D721Med (cell line): ENCODE results near the gene FJX1.

Source experiments
- DNase-seq: peaks from one replicate; pipeline ENCODE4 v3.0.0; 2011; ENCODE audit warnings: low spot score; ENCODE audit not compliant: insufficient read length
- FAIRE-seq: peaks from 2 replicates; lab custom pipeline; 2011; peaks lifted over from hg19 to GRCh38; lab: Jason Lieb, UNC
- TF ChIP-seq, protein P1 (sequence below): IDR thresholded peaks from 2 replicates; pipeline ENCODE4 v1.5.1; 2012; ENCODE audit warnings: mild to moderate bottlenecking, control low read depth; ENCODE audit not compliant: insufficient read depth; ENCODE audit errors: missing control alignments

FJX1 gene

DNA sequence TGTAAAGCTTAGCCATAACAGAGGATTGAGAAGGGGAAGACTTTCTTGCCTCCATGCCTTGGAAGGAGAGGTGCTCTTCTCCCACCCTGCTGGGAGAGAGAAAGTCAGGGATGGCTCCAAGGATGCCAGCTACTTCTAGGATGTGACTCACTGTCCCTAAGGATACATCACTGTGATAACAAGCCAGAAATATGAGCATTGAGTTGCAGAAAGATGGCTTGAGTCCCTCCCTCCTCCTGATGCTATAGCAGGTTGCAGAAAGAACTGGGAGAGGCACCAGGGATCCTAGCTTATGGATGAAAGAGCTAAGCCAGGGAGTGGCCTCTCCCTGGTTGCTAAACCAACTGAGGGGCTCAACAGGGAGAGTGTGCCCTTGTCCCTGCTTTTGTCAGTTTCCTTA is 27.8 kb upstream of the FJX1 start:
- DNase-seq = no peak
- no peak for FAIRE-seq
- TF ChIP-seq, protein P1, sequence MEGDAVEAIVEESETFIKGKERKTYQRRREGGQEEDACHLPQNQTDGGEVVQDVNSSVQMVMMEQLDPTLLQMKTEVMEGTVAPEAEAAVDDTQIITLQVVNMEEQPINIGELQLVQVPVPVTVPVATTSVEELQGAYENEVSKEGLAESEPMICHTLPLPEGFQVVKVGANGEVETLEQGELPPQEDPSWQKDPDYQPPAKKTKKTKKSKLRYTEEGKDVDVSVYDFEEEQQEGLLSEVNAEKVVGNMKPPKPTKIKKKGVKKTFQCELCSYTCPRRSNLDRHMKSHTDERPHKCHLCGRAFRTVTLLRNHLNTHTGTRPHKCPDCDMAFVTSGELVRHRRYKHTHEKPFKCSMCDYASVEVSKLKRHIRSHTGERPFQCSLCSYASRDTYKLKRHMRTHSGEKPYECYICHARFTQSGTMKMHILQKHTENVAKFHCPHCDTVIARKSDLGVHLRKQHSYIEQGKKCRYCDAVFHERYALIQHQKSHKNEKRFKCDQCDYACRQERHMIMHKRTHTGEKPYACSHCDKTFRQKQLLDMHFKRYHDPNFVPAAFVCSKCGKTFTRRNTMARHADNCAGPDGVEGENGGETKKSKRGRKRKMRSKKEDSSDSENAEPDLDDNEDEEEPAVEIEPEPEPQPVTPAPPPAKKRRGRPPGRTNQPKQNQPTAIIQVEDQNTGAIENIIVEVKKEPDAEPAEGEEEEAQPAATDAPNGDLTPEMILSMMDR = no peak

DNA sequence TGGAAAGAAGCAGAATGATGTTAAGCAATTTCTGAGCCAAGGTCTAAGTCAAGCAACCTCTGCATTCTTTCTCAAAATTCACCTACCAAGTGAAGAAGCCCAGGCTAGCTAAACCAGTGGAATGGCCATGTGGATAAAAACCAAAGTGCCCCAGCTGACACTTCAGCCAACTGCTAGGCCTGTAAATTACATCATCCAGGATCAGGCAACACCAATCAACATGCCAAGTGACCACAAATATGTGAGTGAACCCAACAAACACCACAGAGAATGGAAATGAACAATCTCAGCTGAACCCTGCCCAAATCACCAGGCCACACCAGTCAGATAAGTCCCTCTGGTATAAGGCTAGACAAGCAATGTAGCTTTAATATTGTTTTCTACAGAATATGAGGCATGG is 25.1 kb upstream of the FJX1 start:
- DNase-seq = no peak
- TF ChIP-seq, protein P1 = no peak
- no peak for FAIRE-seq

DNA sequence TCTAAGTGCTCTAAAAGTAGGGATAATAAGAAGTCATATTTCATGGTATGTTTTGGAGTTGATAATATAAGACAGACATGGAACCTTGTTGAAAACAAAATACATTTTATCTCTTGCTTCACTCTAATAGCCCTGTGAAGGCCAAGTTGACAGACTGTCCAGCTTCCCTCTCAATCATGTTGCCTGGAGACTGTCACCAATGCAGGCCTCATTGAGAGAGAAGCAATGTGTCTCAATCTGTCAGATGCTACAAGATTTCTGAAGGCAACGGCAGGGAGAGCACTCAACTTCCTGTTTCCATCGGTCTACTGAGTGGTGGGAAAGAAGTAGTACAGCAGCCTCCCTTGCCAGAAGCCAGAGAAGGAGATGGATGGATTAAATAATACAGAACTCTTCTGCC is 23.6 kb upstream of the FJX1 start:
- FAIRE-seq (no peak), DNase-seq (no peak)
- TF ChIP-seq, protein P1 = no peak

DNA sequence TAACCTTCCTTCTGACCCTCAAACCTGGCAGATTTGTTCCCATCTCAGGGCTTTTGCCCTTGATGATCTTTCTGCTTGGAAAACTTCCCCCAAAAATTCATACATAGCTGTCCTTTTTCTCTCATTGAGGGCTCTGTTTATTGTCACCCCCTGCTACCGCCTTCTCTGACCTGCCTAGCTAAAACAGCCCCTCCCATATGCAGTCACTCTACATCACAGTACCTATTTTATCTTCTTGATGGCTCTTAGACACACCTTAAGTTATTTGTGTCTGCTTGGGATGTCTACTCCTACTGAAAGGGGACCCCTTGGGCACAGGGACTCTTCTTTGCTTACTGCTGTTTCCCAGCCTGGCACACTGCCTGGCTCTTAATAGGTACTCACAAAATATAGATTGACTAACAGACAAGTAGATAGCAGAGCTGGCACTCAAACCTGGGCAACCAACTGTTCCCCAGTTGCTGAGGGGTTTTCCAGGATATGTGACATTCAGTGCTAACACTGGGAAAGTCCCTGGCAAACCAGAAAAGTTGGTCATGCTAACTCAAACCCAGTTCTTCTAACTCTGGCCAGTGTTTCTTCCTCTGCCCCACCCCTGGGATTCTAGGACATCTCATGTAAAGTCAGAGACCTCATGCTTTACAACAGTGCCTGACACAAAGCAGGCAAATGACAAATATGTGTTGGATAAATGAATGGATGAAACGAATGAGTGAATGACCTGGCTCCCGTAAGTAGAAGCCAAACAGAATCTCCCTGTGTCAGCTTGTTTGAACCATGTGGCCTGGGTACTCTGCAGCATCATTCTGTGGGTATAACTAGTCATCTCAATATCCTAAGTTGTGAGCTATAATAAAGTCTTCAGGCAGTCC is 19.8 kb upstream of the FJX1 start:
- TF ChIP-seq, protein P1 = no peak

DNA sequence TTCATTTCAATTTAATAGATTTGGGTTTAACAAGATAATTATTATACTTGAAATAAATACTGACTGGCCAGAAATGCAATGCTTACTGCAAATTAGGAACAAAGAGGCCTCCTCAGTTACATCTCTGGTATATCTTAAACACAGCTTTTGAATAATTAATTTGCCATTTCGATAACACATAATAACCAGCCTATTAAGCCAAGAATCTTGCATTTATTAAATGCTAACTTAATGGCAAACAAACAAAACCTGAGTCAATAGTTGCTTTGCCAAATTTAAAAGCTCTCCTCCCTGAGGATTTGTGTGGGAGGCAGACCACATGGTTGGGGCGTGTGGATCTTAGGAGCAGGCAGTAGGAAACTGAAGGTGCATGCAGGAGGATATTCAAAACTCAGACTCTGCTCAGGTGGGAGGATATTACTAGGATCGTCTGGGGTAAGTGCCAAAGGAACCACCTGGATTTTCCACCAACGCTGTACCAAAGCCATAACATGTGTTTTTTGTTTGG is 17.9 kb upstream of the FJX1 start:
- no peak for DNase-seq
- TF ChIP-seq, protein P1 = no peak
- no peak for FAIRE-seq

More for the DNA sequence above, 19.8 kb upstream of the FJX1 start:
- FAIRE-seq (no peak), DNase-seq (no peak)

DNA sequence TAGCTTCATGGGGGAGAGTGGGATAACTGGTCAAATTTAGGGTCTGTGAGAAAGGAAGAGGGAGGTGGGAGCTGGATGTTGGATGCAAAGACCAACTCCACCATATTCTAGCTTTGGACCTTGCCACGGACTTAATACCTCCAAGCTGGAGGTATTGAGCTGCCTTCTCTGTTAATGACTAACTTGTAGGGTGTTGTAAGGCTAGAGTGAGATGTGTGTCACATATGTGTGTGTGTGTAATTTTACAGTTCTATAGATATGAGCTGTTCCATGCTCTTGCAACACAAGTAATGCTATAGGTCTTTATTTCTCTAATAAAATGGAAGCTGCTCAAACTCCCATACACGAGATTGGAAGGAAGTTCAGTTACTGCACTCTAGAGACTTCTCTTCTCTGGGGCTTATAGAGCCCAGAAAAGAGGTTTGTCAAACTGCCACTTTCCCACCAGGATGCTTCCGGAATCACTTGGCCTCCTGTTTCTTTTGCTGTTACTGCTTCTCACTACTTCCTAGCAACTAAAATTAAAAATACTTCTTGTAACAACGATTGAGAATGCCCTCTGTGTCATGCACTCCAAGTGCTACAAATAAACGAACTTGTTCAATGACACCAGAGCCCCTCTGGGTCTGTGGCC is 16.0 kb upstream of the FJX1 start:
- no peak for FAIRE-seq
- TF ChIP-seq, protein P1 = no peak
- no peak for DNase-seq

DNA sequence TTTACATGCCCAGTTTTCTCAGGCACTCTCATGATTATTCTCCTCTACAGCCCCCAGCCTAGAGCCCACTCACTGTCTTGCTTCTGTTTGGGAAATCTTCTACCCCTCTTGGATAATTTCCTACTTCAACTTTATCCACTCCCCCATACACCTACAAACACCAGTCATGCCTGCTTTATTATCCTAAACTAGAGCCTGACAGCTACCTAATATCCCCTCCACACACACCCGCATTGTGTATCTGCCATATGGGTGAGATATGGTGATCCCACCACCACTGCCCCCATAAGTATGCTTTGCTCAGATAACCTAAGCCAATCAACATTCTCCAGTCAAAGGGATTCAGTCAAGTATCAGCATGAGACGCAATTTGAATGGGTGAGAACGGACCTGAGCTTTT is 15.3 kb upstream of the FJX1 start:
- DNase-seq (no peak), FAIRE-seq (no peak)

More for the DNA sequence above, 15.3 kb upstream of the FJX1 start:
- TF ChIP-seq, protein P1 = no peak
